ENCODE measurements around the gene TBC1D2B.
A peak's percentile ranks its signal among the peaks of the same experiment; 100 is the strongest.

TBC1D2B gene

DNA sequence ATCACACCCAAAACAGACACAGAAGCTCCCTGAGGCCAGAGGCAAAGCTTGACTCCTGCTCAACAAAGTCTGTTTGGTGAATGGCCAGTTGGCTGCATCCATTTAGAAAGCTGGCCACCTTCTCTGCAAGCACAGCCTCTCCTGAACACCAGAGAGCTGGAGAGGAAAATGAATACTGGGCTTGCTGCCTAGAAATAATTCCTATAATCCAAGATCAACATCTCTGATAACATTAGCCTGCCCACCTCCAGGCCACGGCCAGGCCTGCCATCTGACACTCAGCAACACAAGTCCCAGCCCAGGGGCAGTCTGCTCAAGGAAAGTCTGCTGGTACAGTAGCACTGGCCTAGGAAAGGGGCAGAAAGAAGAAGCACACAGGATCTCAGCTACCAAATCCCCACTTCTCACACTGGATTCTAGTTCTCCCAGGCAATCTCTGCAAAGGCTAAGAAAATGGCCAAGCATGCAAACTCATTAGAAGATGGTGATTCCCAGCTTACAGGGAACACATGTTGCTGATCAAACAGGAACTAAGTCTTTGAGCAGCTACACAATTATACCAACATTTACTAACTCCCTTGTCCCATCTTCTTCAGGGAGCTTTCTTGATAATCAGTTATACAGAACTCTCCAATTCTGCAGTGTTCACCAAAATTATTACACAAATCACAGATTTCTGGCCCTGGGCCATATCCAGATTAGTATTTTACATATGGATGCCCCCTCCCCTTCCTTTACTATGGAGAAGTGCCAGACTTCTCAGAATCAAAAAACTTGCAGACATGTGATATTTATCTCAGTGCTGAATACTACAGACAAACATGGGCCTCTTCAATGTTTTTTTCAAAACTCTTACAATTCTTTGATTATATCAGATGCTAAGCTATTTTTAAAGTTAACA, 9.9 kb downstream of the TBC1D2B start:
- H3K9ac ChIP-seq (ENCODE audit: low read length) = no peak overlapping the region
- peaks cover 89% of the 10 kb centered on the region for H3K4me1 ChIP-seq (ENCODE audit: insufficient read depth, low read length)
- H3K27ac ChIP-seq (ENCODE audit: low read depth, low read length) = peak overlapping the region; percentile 35
- no peaks in the 10 kb centered on the region for H3K27me3 ChIP-seq (ENCODE audit: control insufficient read depth in 1 of 2, insufficient read depth in 2 of 2, low read length in 2 of 2)
- H3K4me3 ChIP-seq (ENCODE audit: low read depth in 1 of 2, low read length in 2 of 2) = no peak overlapping the region
- H3K9me3 ChIP-seq (ENCODE audit: low read length) = no peaks in the 10 kb centered on the region
- no peaks in the 10 kb centered on the region for H3K36me3 ChIP-seq (ENCODE audit: insufficient read depth, low read length)

DNA sequence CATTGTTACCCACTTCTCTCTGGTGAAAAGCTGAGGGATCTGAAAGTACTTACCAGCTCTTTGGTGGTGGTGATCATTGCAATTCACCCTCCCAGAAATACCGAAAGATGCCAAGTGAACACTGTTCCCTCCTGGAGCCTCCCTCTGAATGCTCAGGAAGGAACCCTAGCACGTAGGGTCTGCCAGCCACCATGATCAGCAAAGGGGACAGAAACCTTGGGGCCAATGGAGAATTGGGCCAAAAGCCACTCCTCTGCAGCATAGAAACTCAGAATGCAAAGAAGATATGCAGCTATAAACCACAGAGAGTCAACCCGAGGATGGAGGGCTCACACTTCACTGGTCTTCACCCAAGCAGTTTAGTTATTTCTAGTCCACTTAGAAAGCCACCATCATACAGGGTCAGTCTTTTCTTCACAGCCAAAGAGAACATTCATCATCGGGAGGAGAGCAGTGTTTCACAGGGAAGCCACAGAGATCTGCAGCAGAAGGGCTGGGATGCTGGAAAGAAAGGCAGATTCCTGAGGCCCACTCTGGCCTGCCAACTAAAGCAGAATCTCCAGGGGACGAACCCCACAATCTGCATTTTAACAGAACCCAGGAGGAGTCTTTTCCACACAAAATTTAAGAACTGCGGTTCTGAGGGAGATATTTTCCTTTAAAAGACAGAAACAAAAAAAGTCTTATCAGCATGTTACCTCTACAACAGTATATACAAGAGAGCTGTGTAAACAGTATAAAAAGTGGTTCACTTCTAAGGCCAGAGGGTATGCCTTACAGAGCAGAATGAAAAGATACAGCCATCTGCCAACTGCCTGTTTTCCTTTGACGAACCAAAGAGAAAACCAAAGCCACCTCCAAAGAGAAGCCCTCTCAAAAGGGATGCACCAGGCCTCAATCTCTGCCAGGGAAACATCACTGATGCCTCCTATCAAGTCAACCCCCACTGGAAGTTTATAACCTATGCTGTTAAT, 11.3 kb downstream of the TBC1D2B start:
- Histone ChIP-seq H3K27me3 (ENCODE audit: control insufficient read depth in 1 of 2, insufficient read depth in 2 of 2, low read length in 2 of 2) (no peaks in the 10 kb centered on the region), H3K36me3 (ENCODE audit: insufficient read depth, low read length) (no peaks in the 10 kb centered on the region), H3K4me1 (ENCODE audit: insufficient read depth, low read length) (peaks cover 84% of the 10 kb centered on the region), H3K9ac (ENCODE audit: low read length) (no peak overlapping the region), H3K27ac (ENCODE audit: low read depth, low read length) (peak overlapping the region; percentile 50), H3K4me3 (ENCODE audit: low read depth in 1 of 2, low read length in 2 of 2) (no peak overlapping the region), H3K9me3 (ENCODE audit: low read length) (no peaks in the 10 kb centered on the region)

DNA sequence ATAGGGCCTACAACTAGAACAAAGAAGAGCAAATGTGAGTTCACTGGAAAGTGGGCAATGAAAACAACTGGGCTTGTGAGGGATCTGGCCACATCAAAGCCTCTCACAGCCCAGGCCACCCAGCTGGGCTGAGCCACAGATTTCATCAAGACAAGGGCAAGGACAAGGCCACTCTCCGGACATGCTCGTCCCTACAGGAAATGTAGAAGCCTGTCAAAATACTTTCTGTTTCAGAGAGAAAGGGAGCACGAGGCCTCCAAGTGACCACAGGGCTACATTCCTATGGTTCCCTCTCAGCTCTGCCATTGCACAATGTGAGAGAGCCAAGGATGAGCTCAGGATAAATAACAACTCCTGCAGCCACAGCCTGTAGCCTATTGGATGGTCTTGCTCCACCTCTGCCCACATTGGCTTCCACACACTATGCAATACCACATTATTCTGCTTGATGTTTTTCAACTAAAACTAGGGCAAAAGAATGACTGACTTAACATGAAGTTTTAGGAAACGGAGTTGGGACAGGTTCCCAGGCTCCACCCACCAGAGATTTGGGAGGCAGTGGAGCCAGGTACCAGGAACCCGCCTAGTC, 12.1 kb downstream of the TBC1D2B start:
- no peak overlapping the region for H3K9ac ChIP-seq (ENCODE audit: low read length)
- no peaks in the 10 kb centered on the region for H3K9me3 ChIP-seq (ENCODE audit: low read length)
- no peaks in the 10 kb centered on the region for H3K27me3 ChIP-seq (ENCODE audit: control insufficient read depth in 1 of 2, insufficient read depth in 2 of 2, low read length in 2 of 2)
- H3K4me1 ChIP-seq (ENCODE audit: insufficient read depth, low read length) = peaks cover 84% of the 10 kb centered on the region
- peak overlapping the region; percentile 75 for H3K27ac ChIP-seq (ENCODE audit: low read depth, low read length)
- no peaks in the 10 kb centered on the region for H3K36me3 ChIP-seq (ENCODE audit: insufficient read depth, low read length)
- peak overlapping the region in 1 of 2 donors; percentile 15 for H3K4me3 ChIP-seq (ENCODE audit: low read depth in 1 of 2, low read length in 2 of 2)

DNA sequence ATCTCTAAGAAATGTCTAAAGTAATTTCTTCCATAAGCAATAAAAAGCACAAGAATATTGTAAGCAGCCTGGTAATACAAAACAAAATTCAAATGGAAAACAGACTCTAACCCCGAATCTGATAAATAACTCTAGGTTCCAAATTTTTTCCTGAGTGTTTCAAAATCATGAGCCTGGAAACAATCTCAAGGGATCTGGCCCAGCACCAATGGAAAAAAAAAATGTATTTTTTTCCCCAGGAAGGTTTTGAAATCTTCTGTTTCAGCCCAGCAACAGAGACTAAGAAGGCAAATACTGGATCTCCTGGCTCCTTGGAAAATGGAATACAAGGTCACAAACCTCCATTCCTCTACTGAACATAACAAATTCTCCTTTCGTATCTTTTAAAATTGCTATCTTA, 13.0 kb downstream of the TBC1D2B start:
- no peak overlapping the region for H3K9ac ChIP-seq (ENCODE audit: low read length)
- H3K27ac ChIP-seq (ENCODE audit: low read depth, low read length) = peak overlapping the region; percentile 75
- H3K4me3 ChIP-seq (ENCODE audit: low read depth in 1 of 2, low read length in 2 of 2) = no peak overlapping the region
- no peaks in the 10 kb centered on the region for H3K36me3 ChIP-seq (ENCODE audit: insufficient read depth, low read length)
- peaks cover 79% of the 10 kb centered on the region for H3K4me1 ChIP-seq (ENCODE audit: insufficient read depth, low read length)
- H3K9me3 ChIP-seq (ENCODE audit: low read length) = no peaks in the 10 kb centered on the region
- H3K27me3 ChIP-seq (ENCODE audit: control insufficient read depth in 1 of 2, insufficient read depth in 2 of 2, low read length in 2 of 2) = no peaks in the 10 kb centered on the region

DNA sequence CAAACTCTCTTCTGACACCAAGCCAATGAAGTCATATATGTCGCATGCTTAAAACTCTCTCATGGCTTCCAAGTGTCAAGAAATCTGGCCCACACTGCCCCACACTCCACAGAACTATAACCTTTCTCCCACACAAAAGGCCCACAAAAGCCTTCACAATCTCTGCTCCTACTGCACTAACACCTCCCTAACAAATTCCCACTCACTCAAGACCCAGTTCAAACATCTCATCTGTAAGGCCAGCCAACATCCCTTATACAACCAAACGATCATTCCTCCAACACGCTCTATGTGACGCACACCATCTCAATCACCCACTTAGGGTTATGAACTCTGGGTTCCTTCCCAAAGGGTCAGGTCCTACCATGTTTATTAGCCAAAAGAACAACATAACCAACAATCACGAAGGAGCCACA, 13.5 kb downstream of the TBC1D2B start:
- H3K4me1 ChIP-seq (ENCODE audit: insufficient read depth, low read length) = peaks cover 79% of the 10 kb centered on the region
- H3K9ac ChIP-seq (ENCODE audit: low read length) = no peak overlapping the region
- H3K9me3 ChIP-seq (ENCODE audit: low read length) = no peaks in the 10 kb centered on the region
- H3K4me3 ChIP-seq (ENCODE audit: low read depth in 1 of 2, low read length in 2 of 2) = no peak overlapping the region
- H3K27ac ChIP-seq (ENCODE audit: low read depth, low read length) = peak overlapping the region; percentile 17
- H3K36me3 ChIP-seq (ENCODE audit: insufficient read depth, low read length) = no peaks in the 10 kb centered on the region
- no peaks in the 10 kb centered on the region for H3K27me3 ChIP-seq (ENCODE audit: control insufficient read depth in 1 of 2, insufficient read depth in 2 of 2, low read length in 2 of 2)

DNA sequence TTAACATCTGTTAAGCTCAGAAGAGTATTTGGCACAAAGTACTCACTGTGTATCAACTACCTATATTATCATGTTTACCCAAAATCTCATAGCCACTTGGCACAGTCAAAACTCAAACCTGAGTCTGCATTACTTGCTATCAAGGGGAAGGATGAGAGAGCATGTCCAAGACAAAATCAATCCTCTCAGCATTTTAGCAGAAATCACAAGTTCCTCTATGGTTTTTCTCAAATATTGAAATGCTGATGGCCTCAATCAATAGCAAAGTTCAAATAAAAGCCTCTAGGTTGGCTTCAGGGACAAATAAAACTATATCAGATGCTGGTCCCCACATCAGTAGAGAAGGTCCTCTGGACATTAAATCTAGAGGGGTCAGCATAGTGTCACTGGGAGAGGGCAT, 14.3 kb downstream of the TBC1D2B start:
- H3K4me1 ChIP-seq (ENCODE audit: insufficient read depth, low read length) = peaks cover 79% of the 10 kb centered on the region
- no peak overlapping the region for H3K9ac ChIP-seq (ENCODE audit: low read length)
- no peak overlapping the region for H3K27ac ChIP-seq (ENCODE audit: low read depth, low read length)

DNA sequence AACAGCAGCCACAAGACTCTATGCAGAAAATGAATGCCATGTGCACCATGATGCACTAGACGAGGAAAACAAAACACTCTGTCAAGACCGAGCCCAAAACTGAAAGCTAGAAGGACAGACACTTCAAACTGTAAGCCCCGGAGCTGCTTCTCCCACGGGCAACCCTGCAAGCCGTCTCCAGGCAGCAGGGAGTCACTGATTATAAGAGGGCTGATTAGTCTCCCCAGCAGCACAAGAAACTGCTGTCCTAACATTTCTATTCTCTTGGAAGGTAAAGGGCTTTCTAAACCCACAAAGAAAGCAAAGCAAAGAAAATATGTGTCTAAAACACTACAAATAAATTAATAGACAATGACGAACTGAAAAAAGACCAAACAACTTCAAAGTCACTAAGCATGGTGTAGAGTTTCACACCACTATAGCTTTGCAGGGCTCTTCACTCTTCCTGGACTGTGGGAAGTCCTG, 15.5 kb downstream of the TBC1D2B start:
- Histone ChIP-seq H3K9me3 (ENCODE audit: low read length) (no peaks in the 10 kb centered on the region), H3K27me3 (ENCODE audit: control insufficient read depth in 1 of 2, insufficient read depth in 2 of 2, low read length in 2 of 2) (no peaks in the 10 kb centered on the region), H3K4me1 (ENCODE audit: insufficient read depth, low read length) (peaks cover 77% of the 10 kb centered on the region), H3K27ac (ENCODE audit: low read depth, low read length) (no peak overlapping the region), H3K36me3 (ENCODE audit: insufficient read depth, low read length) (no peaks in the 10 kb centered on the region), H3K9ac (ENCODE audit: low read length) (no peak overlapping the region), H3K4me3 (ENCODE audit: low read depth in 1 of 2, low read length in 2 of 2) (peak overlapping the region in 1 of 2 donors; percentile 43)

More for the DNA sequence above, 14.3 kb downstream of the TBC1D2B start:
- Histone ChIP-seq H3K4me3 (ENCODE audit: low read depth in 1 of 2, low read length in 2 of 2) (no peak overlapping the region), H3K36me3 (ENCODE audit: insufficient read depth, low read length) (no peaks in the 10 kb centered on the region), H3K27me3 (ENCODE audit: control insufficient read depth in 1 of 2, insufficient read depth in 2 of 2, low read length in 2 of 2) (no peaks in the 10 kb centered on the region), H3K9me3 (ENCODE audit: low read length) (no peaks in the 10 kb centered on the region)

DNA sequence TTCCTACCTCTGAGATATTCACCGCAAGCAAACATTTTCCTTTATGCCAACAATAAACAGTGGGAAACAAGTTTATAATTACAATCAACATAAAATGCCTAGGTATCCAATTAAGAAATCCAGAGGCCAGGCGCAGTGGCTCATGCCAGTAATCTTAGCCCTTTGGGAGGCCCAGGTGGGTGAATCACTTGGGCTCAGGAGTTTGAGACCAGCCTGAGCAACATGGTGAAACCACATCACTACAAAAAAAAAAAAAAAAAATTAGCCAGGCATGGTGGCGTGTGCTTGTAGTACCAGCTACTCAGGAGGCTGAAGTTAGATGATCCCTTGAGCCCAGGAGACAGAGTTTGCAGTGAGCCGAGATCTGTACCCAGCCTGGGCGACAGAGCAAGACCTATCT, 17.3 kb downstream of the TBC1D2B start:
- H3K4me1 ChIP-seq (ENCODE audit: insufficient read depth, low read length) = peaks cover 77% of the 10 kb centered on the region
- H3K27ac ChIP-seq (ENCODE audit: low read depth, low read length) = no peak overlapping the region
- H3K27me3 ChIP-seq (ENCODE audit: control insufficient read depth in 1 of 2, insufficient read depth in 2 of 2, low read length in 2 of 2) = no peaks in the 10 kb centered on the region
- no peaks in the 10 kb centered on the region for H3K9me3 ChIP-seq (ENCODE audit: low read length)
- H3K9ac ChIP-seq (ENCODE audit: low read length) = no peak overlapping the region
- no peak overlapping the region for H3K4me3 ChIP-seq (ENCODE audit: low read depth in 1 of 2, low read length in 2 of 2)
- no peaks in the 10 kb centered on the region for H3K36me3 ChIP-seq (ENCODE audit: insufficient read depth, low read length)

DNA sequence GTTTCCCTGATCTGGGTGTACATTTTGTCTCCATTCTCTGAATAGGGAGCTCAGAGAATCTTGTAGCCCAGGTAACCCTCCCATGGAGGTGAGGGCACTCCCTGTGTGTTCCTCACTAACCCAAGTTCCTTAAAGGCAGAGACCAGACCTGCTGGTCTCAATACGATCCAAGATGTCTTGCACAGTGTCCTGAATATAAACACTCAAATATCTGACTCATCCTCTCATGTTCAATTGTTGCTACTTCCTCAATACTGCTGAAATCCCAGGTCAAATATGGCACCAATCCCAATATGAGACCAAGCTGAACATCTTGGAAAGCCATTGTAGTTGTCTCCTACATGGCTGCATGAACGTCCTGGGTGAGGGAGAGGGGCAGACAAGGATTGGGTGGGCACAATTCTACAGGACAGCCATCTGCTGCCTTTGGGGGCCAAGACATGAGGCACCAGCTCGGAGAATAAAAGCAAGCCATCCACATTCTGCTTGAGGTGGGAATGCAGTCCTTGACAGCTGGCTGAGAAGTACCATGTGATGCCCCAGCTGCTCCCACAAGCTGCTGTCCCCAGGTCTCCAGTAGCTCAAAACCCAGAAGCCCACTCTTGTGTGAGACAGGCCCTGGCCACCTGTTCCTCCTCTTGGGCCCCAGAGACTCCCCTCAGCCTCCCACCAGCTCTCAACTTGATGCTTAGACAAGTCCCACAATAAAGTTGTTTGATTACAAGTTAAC, 18.2 kb downstream of the TBC1D2B start:
- no peak overlapping the region for H3K4me3 ChIP-seq (ENCODE audit: low read depth in 1 of 2, low read length in 2 of 2)
- H3K27ac ChIP-seq (ENCODE audit: low read depth, low read length) = peak overlapping the region; percentile 14
- H3K36me3 ChIP-seq (ENCODE audit: insufficient read depth, low read length) = no peaks in the 10 kb centered on the region
- H3K4me1 ChIP-seq (ENCODE audit: insufficient read depth, low read length) = peaks cover 69% of the 10 kb centered on the region
- no peaks in the 10 kb centered on the region for H3K27me3 ChIP-seq (ENCODE audit: control insufficient read depth in 1 of 2, insufficient read depth in 2 of 2, low read length in 2 of 2)
- no peaks in the 10 kb centered on the region for H3K9me3 ChIP-seq (ENCODE audit: low read length)
- no peak overlapping the region for H3K9ac ChIP-seq (ENCODE audit: low read length)

DNA sequence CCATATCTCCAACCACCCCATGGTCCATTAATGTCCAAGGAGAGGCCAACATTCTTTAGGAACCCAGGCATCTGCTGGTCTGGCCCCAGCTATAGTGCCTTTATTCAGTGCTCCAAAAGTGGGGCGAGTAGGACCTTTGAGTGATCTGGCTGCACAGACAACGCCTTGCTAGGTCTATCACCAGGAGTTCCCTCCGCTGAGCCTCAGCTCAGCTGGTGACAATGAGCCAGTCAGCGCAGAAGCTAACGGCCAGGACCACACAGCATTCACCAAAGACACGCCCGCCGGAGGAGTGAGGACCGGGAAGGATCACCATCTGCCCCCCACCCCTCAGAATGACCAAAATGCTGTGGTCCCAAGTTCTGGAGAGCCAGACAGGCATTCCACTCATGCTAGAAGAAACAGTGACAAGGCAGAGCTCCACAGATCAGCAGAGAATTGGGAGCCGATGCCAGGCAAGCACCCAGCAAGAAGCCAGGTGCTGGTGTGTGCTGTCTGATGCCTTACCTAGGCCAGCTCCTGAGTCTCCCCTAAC, 19.0 kb downstream of the TBC1D2B start:
- Histone ChIP-seq H3K36me3 (ENCODE audit: insufficient read depth, low read length) (peaks cover 7% of the 10 kb centered on the region), H3K9me3 (ENCODE audit: low read length) (no peaks in the 10 kb centered on the region), H3K27me3 (ENCODE audit: control insufficient read depth in 1 of 2, insufficient read depth in 2 of 2, low read length in 2 of 2) (no peaks in the 10 kb centered on the region), H3K4me1 (ENCODE audit: insufficient read depth, low read length) (peaks cover 61% of the 10 kb centered on the region), H3K4me3 (ENCODE audit: low read depth in 1 of 2, low read length in 2 of 2) (no peak overlapping the region), H3K27ac (ENCODE audit: low read depth, low read length) (no peak overlapping the region), H3K9ac (ENCODE audit: low read length) (no peak overlapping the region)
